ENCODE measurements around the gene PRPF8. TPM values are rescaled to one million over a fixed set of nuclear protein-coding genes. Genes with fewer than 3 reads are reported as not detected.

Gene PRPF8
- total RNA-seq, 1 experiment from 2014 or later, result 296 TPM

DNA sequence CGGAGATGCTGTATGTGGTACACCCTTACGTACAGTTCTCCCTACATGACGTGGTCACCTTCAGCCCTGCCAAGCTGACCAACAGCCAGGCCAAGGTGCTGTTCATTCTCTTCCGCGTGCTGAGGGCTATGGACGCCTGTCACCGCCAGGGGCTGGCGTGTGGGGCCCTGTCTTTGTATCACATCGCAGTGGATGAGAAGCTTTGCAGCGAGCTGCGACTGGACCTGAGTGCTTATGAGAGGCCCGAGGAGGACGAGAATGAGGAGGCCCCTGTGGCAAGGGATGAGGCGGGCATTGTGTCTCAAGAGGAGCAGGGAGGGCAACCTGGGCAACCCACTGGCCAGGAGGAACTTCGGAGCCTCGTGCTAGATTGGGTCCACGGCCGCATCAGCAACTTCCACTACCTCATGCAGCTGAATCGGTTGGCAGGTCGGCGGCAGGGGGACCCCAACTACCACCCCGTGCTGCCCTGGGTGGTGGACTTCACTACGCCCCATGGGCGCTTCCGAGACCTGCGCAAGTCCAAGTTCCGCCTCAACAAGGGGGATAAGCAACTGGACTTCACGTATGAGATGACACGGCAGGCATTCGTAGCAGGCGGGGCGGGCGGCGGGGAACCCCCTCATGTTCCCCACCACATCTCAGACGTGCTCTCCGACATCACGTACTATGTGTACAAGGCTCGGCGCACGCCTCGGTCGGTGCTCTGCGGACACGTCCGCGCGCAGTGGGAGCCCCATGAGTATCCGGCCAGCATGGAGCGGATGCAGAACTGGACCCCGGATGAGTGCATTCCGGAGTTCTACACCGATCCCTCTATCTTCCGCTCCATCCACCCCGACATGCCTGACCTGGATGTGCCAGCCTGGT is 41.2 kb upstream of the PRPF8 start:
- ATAC-seq, result no peak
- POLR2A ChIA-PET, result interaction anchor here (0.6 to 0.7 kb wide), 2 partner anchors 49 to 135 kb away, joined by 4 to 5 read pairs; no protein-coding TSS in a partner anchor
- CTCF ChIA-PET, result interaction anchor here (0.6 kb wide), 1 partner anchor 256 kb away, joined by 3 read pairs; no protein-coding TSS in a partner anchor
- H3K4me1 ChIP-seq (ENCODE audit: control insufficient read depth, insufficient read depth, low read length), result peaks cover 3% of the 10 kb centered on the region
- in situ Hi-C loops (cut with HindIII; ENCODE audit: low pct_unique_long_range_greater_than_20kb, low sequenced_read_pairs), result no loop called here
- BruUV-seq (replicated peaks), result TSS peak; percentile 55
- no peak for TF ChIP-seq POLR2AphosphoS5 (IDR thresholded peaks at IDR 0.05; ENCODE audit: low read depth, low read length)
- TF ChIP-seq, protein P1, sequence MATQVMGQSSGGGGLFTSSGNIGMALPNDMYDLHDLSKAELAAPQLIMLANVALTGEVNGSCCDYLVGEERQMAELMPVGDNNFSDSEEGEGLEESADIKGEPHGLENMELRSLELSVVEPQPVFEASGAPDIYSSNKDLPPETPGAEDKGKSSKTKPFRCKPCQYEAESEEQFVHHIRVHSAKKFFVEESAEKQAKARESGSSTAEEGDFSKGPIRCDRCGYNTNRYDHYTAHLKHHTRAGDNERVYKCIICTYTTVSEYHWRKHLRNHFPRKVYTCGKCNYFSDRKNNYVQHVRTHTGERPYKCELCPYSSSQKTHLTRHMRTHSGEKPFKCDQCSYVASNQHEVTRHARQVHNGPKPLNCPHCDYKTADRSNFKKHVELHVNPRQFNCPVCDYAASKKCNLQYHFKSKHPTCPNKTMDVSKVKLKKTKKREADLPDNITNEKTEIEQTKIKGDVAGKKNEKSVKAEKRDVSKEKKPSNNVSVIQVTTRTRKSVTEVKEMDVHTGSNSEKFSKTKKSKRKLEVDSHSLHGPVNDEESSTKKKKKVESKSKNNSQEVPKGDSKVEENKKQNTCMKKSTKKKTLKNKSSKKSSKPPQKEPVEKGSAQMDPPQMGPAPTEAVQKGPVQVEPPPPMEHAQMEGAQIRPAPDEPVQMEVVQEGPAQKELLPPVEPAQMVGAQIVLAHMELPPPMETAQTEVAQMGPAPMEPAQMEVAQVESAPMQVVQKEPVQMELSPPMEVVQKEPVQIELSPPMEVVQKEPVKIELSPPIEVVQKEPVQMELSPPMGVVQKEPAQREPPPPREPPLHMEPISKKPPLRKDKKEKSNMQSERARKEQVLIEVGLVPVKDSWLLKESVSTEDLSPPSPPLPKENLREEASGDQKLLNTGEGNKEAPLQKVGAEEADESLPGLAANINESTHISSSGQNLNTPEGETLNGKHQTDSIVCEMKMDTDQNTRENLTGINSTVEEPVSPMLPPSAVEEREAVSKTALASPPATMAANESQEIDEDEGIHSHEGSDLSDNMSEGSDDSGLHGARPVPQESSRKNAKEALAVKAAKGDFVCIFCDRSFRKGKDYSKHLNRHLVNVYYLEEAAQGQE (IDR thresholded peaks at IDR 0.05; ENCODE audit: insufficient read depth in 1 of 2, low read depth in 2 of 2, low read length in 1 of 2), result no peak
- TF ChIP-seq SIN3A (IDR thresholded peaks at IDR 0.05; ENCODE audit: borderline replicate concordance, insufficient read depth, low read depth, low read length), result no peak
- TF ChIP-seq TCF7L2 (IDR thresholded peaks at IDR 0.05; ENCODE audit: low read depth, low read length), result no peak
- TF ChIP-seq, protein P2, sequence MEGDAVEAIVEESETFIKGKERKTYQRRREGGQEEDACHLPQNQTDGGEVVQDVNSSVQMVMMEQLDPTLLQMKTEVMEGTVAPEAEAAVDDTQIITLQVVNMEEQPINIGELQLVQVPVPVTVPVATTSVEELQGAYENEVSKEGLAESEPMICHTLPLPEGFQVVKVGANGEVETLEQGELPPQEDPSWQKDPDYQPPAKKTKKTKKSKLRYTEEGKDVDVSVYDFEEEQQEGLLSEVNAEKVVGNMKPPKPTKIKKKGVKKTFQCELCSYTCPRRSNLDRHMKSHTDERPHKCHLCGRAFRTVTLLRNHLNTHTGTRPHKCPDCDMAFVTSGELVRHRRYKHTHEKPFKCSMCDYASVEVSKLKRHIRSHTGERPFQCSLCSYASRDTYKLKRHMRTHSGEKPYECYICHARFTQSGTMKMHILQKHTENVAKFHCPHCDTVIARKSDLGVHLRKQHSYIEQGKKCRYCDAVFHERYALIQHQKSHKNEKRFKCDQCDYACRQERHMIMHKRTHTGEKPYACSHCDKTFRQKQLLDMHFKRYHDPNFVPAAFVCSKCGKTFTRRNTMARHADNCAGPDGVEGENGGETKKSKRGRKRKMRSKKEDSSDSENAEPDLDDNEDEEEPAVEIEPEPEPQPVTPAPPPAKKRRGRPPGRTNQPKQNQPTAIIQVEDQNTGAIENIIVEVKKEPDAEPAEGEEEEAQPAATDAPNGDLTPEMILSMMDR (IDR thresholded peaks at IDR 0.05), result no peak
- DNase-seq (ENCODE audit: low read depth, low spot score), result no peak
- peak overlapping the region; percentile 74 for H3K27ac ChIP-seq (ENCODE audit: low read length)
- no peaks in the 10 kb centered on the region for H3K27me3 ChIP-seq (ENCODE audit: control insufficient read depth, insufficient read depth, low read length)
- no peaks in the 10 kb centered on the region for H3K9me3 ChIP-seq (ENCODE audit: control insufficient read depth, insufficient read depth, low read depth, low read length)
- intact Hi-C loops (cut with micrococcal nuclease; ENCODE audit: unreplicated experiment), result no loop called here
- H3K4me3 ChIP-seq (ENCODE audit: low read depth in 2 of 2, low read length in 2 of 2), result peak overlapping the region; percentile 53 to 61
- H3K36me3 ChIP-seq (ENCODE audit: control insufficient read depth, insufficient read depth, low read length), result no peaks in the 10 kb centered on the region

DNA sequence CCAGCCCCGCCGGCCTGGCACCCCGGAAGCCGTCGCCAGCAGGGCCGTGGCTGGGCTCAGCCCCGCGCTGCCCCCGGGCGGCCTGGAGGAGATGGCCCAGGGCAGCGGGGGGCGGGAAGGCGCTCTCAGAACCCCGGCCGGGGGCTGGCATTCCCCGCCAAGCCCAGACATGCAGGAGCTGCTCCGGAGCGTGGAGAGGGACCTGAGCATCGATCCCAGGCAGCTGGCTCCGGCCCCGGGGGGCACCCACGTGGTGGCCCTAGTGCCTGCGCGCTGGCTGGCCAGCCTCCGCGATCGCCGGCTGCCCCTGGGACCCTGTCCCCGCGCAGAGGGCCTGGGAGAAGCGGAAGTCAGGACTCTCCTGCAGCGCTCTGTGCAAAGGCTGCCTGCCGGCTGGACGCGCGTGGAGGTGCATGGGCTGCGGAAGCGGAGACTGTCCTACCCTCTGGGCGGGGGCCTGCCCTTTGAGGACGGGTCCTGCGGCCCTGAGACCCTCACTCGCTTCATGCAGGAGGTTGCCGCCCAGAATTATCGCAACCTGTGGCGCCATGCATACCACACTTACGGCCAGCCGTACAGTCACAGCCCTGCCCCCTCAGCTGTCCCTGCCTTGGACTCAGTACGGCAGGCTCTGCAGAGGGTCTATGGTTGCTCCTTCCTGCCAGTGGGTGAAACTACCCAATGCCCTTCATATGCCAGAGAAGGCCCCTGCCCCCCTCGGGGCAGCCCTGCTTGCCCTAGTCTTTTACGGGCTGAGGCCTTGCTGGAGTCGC is 40.4 kb upstream of the PRPF8 start:
- H3K4me3 ChIP-seq (ENCODE audit: low read depth in 2 of 2, low read length in 2 of 2), result peak overlapping the region; percentile 53 to 61
- TF ChIP-seq POLR2AphosphoS5 (IDR thresholded peaks at IDR 0.05; ENCODE audit: low read depth, low read length) (no peak), SIN3A (IDR thresholded peaks at IDR 0.05; ENCODE audit: borderline replicate concordance, insufficient read depth, low read depth, low read length) (no peak), TCF7L2 (IDR thresholded peaks at IDR 0.05; ENCODE audit: low read depth, low read length) (no peak)
- TF ChIP-seq, protein P1 (IDR thresholded peaks at IDR 0.05; ENCODE audit: insufficient read depth in 1 of 2, low read depth in 2 of 2, low read length in 1 of 2), result no peak
- TF ChIP-seq, protein P2 (IDR thresholded peaks at IDR 0.05), result no peak
- H3K4me1 ChIP-seq (ENCODE audit: control insufficient read depth, insufficient read depth, low read length), result peaks cover 3% of the 10 kb centered on the region
- BruUV-seq (replicated peaks), result no TSS peak
- H3K36me3 ChIP-seq (ENCODE audit: control insufficient read depth, insufficient read depth, low read length), result no peaks in the 10 kb centered on the region
- ChIA-PET POLR2A (interaction anchor here (0.6 kb wide), 1 partner anchor 136 kb away, joined by 5 read pairs; no protein-coding TSS in a partner anchor), CTCF (no interaction called here)
- peak overlapping the region; percentile 74 for H3K27ac ChIP-seq (ENCODE audit: low read length)
- no peaks in the 10 kb centered on the region for H3K27me3 ChIP-seq (ENCODE audit: control insufficient read depth, insufficient read depth, low read length)
- DNase-seq (ENCODE audit: low read depth, low spot score) (no peak), ATAC-seq (peak; percentile 78)
- H3K9me3 ChIP-seq (ENCODE audit: control insufficient read depth, insufficient read depth, low read depth, low read length), result no peaks in the 10 kb centered on the region
- in situ Hi-C loops (cut with HindIII; ENCODE audit: low pct_unique_long_range_greater_than_20kb, low sequenced_read_pairs), result no loop called here
- intact Hi-C loops (cut with micrococcal nuclease; ENCODE audit: unreplicated experiment), result loop anchor here (5.0 kb wide), 1 partner anchor 57 kb away; no protein-coding TSS in a partner anchor
